H9 (cell line): Measurements from ENCODE around the gene MYO5B. TPM values are rescaled to one million over a fixed set of nuclear protein-coding genes. Genes with fewer than 3 reads are reported as not detected.

ENCODE experiments used
- DNase-seq: peaks from one replicate; pipeline ENCODE4 v3.0.0-alpha.2; 2017
- H2AFZ ChIP-seq: one replicate; pipeline ENCODE4 v1.6.1; 2013; ENCODE audit warnings: mild to moderate bottlenecking, low read length, control low read depth, moderate library complexity
- H2AK5ac ChIP-seq: 2 replicates; pipeline ENCODE4 v1.6.1; 2013; ENCODE audit warnings: low read length, control low read depth, mixed read lengths; ENCODE audit not compliant: insufficient read length
- H2BK120ac ChIP-seq: one replicate; pipeline ENCODE4 v1.6.1; 2013; ENCODE audit warnings: low read depth, mild to moderate bottlenecking, low read length, control low read depth, inconsistent platforms; ENCODE audit not compliant: poor library complexity, severe bottlenecking
- H2BK12ac ChIP-seq: 2 replicates; pipeline ENCODE4 v1.6.1; 2013; ENCODE audit warnings: low read length, control low read depth, mixed read lengths, low read depth; ENCODE audit not compliant: insufficient read length
- H2BK15ac ChIP-seq: 2 replicates; pipeline ENCODE4 v1.6.1; 2013; ENCODE audit warnings: low read depth, low read length, control low read depth
- H2BK20ac ChIP-seq: one replicate; pipeline ENCODE4 v1.6.1; 2013; ENCODE audit warnings: low read depth, mild to moderate bottlenecking, low read length, control low read depth, inconsistent platforms; ENCODE audit not compliant: poor library complexity, severe bottlenecking
- H2BK5ac ChIP-seq: 2 replicates; pipeline ENCODE4 v1.6.1; 2013; ENCODE audit warnings: low read length, control low read depth, mixed read lengths; ENCODE audit not compliant: insufficient read length
- H3K14ac ChIP-seq: 2 replicates; pipeline ENCODE4 v1.6.1; 2013; ENCODE audit warnings: low read length, control low read depth; ENCODE audit not compliant: insufficient read depth
- H3K18ac ChIP-seq: 2 replicates; pipeline ENCODE4 v1.6.1; 2013; ENCODE audit warnings: low read depth, mild to moderate bottlenecking, mixed read lengths, low read length, control low read depth; ENCODE audit not compliant: insufficient read length
- H3K23ac ChIP-seq: 2 replicates; pipeline ENCODE4 v1.6.1; 2013; ENCODE audit warnings: low read length, control low read depth, mixed read lengths, low read depth; ENCODE audit not compliant: insufficient read length
- H3K23me2 ChIP-seq: 2 replicates; pipeline ENCODE4 v1.6.1; 2013; ENCODE audit warnings: low read depth, mild to moderate bottlenecking, mixed read lengths, low read length, control low read depth; ENCODE audit not compliant: insufficient read length, poor library complexity, severe bottlenecking
- H3K27ac ChIP-seq: 2 replicates; pipeline ENCODE4 v1.5.1; 2013; ENCODE audit warnings: low read length, control low read depth, mixed read lengths, low read depth; ENCODE audit not compliant: insufficient read length
- H3K27me3 ChIP-seq: 2 replicates; pipeline ENCODE4 v1.6.1; 2013; ENCODE audit warnings: low read length, control low read depth, inconsistent platforms; ENCODE audit not compliant: insufficient read depth
- H3K4ac ChIP-seq: 2 replicates; pipeline ENCODE4 v1.6.1; 2013; ENCODE audit warnings: low read depth, mild to moderate bottlenecking, control low read depth, inconsistent platforms, low read length, moderate library complexity
- H3K4me1 ChIP-seq: 2 replicates; pipeline ENCODE4 v1.6.1; 2013; ENCODE audit warnings: low read length, control low read depth, inconsistent platforms; ENCODE audit not compliant: insufficient read depth
- H3K4me2 ChIP-seq: 2 replicates; pipeline ENCODE4 v1.6.1; 2013; ENCODE audit warnings: low read length, control low read depth, mixed read lengths; ENCODE audit not compliant: insufficient read length, insufficient read depth
- H3K56ac ChIP-seq: 2 replicates; pipeline ENCODE4 v1.6.1; 2013; ENCODE audit warnings: low read depth, mild to moderate bottlenecking, mixed read lengths, low read length, control low read depth; ENCODE audit not compliant: insufficient read length
- H3K79me1 ChIP-seq: 2 replicates; pipeline ENCODE4 v1.6.1; 2013; ENCODE audit warnings: low read depth, mild to moderate bottlenecking, moderate library complexity, low read length, control low read depth, inconsistent platforms; ENCODE audit not compliant: insufficient read depth, poor library complexity, severe bottlenecking
- H3K79me2 ChIP-seq: 2 replicates; pipeline ENCODE4 v1.6.1; 2013; ENCODE audit warnings: low read length, control low read depth, inconsistent platforms; ENCODE audit not compliant: insufficient read depth
- H3K9ac ChIP-seq: 2 replicates; pipeline ENCODE4 v1.6.1; 2013; ENCODE audit warnings: low read length, control low read depth, mixed read lengths; ENCODE audit not compliant: insufficient read length; ENCODE audit errors: extremely low read depth
- H3K9me3 ChIP-seq: one replicate; pipeline ENCODE4 v1.6.1; 2013; ENCODE audit warnings: low read depth, low read length, inconsistent platforms; ENCODE audit not compliant: control insufficient read depth
- H3T11ph ChIP-seq: one replicate; pipeline ENCODE4 v1.6.1; 2013; ENCODE audit warnings: mild to moderate bottlenecking, low read length, control low read depth, inconsistent platforms
- H4K20me1 ChIP-seq: one replicate; pipeline ENCODE4 v1.6.1; 2013; ENCODE audit not compliant: control insufficient read depth, insufficient read length, insufficient read depth
- H4K5ac ChIP-seq: 2 replicates; pipeline ENCODE4 v1.6.1; 2013; ENCODE audit warnings: low read depth, mild to moderate bottlenecking, mixed read lengths, low read length, control low read depth; ENCODE audit not compliant: insufficient read length
- H4K8ac ChIP-seq: replicated peaks from 2 replicates; pipeline ENCODE4 v1.6.1; 2013; ENCODE audit warnings: low read length, control low read depth, mixed read lengths, low read depth; ENCODE audit not compliant: insufficient read length
- H4K91ac ChIP-seq: 2 replicates; pipeline ENCODE4 v1.6.1; 2013; ENCODE audit warnings: low read depth, mild to moderate bottlenecking, moderate library complexity, mixed read lengths, low read length, control low read depth; ENCODE audit not compliant: insufficient read length
- H3K27ac Mint-ChIP-seq, 3 experiments: 2 replicates in 2 of 3; 3 replicates in 1 of 3; pipeline ENCODE4 v1.8.0; 2020 to 2021; ENCODE audit warnings: mixed read lengths in 3 of 3, mild to moderate bottlenecking in 1 of 3, moderate library complexity in 1 of 3
- H3K27me3 Mint-ChIP-seq: 2 replicates; pipeline ENCODE4 v1.8.0; 2021; ENCODE audit warnings: low read depth, mild to moderate bottlenecking, moderate library complexity, mixed read lengths
- H3K36me3 Mint-ChIP-seq, 3 experiments: 2 replicates in 2 of 3; 3 replicates in 1 of 3; pipeline ENCODE4 v1.8.0; 2020 to 2021; ENCODE audit warnings: low read depth in 3 of 3, mixed read lengths in 3 of 3; ENCODE audit not compliant: insufficient read depth in 1 of 3
- H3K4me1 Mint-ChIP-seq, 2 experiments: 2 replicates each; pipeline ENCODE4 v1.8.0; 2020; ENCODE audit warnings: mixed read lengths in 2 of 2
- H3K4me3 Mint-ChIP-seq, 2 experiments: 2 replicates in 1 of 2; 3 replicates in 1 of 2; pipeline ENCODE4 v1.8.0; 2020 to 2021; ENCODE audit warnings: mild to moderate bottlenecking in 2 of 2, mixed read lengths in 2 of 2, moderate library complexity in 1 of 2
- H3K9me3 Mint-ChIP-seq, 2 experiments: 2 replicates in 1 of 2; 3 replicates in 1 of 2; pipeline ENCODE4 v1.8.0; 2020; ENCODE audit warnings: mild to moderate bottlenecking in 2 of 2, mixed read lengths in 2 of 2, moderate library complexity in 1 of 2
- WGBS: extraction: QIAGEN DNeasy Blood & Tissue Kit; methylation state at CpG from one replicate; pipeline ENCODE4 v1.1.7; 2013; ENCODE audit warnings: missing lambda C conversion rate, low lambda C conversion rate, mixed read lengths; ENCODE audit not compliant: insufficient read length; ENCODE audit errors: extremely low coverage; 5-methylcytosine and 5-hydroxymethylcytosine counted together
- total RNA-seq: library from RNA; stranded (reverse); gene quantifications from 2 replicates; pipeline ENCODE4 v1.2.1, GENCODE V29; 2021
- TF ChIP-seq, protein P1 (sequence below): fragments of 200-600 bp; sonication (generic); conservative IDR thresholded peaks from 3 replicates; pipeline ENCODE4 v1.8.0; 2021; ENCODE audit warnings: antibody characterized with exemption, mild to moderate bottlenecking

Gene MYO5B
- total RNA-seq, 1 experiment from 2014 or later, result 9.3 TPM

DNA sequence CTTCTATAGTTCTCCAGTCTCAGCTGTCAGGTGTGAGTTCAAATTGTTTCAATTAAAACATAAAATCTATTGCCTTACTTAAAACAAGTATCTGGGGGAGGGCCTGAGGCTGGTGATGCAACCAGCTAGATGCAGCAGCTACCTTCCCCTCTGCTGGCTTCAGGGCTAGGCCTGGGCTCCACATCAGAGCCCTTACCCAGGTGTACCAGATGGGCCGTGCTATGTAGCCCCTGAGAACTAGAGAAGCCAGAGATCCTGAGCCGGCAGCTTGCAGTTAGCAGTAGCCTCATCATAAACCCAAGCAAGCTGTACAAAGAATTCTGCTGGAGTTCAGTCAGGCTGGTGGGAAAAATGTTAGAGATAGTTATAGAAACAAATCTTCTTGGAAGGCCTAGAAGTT, 284.0 kb downstream of the MYO5B start:
- peaks cover 2 to 20% (median 14%) of the 10 kb centered on the region in 3 experiments for H3K36me3 Mint-ChIP-seq
- Histone ChIP-seq H3K4ac (no peak overlapping the region), H4K5ac (no peak overlapping the region), H3K18ac (no peak overlapping the region), H2BK12ac (no peak overlapping the region), H3K9ac (no peak overlapping the region), H3K4me2 (no peak overlapping the region), H3K4me1 (peaks cover 5% of the 10 kb centered on the region), H2AK5ac (no peak overlapping the region), H2BK15ac (no peak overlapping the region), H3K27ac (no peak overlapping the region), H4K8ac (no peak overlapping the region), H4K20me1 (no peaks in the 10 kb centered on the region), H3K9me3 (no peaks in the 10 kb centered on the region), H3K56ac (no peak overlapping the region), H3K79me2 (no peaks in the 10 kb centered on the region), H2BK20ac (no peak overlapping the region), H2BK120ac (no peak overlapping the region), H3K23me2 (no peaks in the 10 kb centered on the region), H3K27me3 (no peaks in the 10 kb centered on the region), H3K23ac (no peak overlapping the region), H4K91ac (no peak overlapping the region), H3K79me1 (no peaks in the 10 kb centered on the region), H2BK5ac (no peak overlapping the region), H2AFZ (no peak overlapping the region), H3K14ac (no peak overlapping the region), H3T11ph (no peak overlapping the region)
- no peak overlapping the region for H3K27ac Mint-ChIP-seq
- TF ChIP-seq, protein P1, sequence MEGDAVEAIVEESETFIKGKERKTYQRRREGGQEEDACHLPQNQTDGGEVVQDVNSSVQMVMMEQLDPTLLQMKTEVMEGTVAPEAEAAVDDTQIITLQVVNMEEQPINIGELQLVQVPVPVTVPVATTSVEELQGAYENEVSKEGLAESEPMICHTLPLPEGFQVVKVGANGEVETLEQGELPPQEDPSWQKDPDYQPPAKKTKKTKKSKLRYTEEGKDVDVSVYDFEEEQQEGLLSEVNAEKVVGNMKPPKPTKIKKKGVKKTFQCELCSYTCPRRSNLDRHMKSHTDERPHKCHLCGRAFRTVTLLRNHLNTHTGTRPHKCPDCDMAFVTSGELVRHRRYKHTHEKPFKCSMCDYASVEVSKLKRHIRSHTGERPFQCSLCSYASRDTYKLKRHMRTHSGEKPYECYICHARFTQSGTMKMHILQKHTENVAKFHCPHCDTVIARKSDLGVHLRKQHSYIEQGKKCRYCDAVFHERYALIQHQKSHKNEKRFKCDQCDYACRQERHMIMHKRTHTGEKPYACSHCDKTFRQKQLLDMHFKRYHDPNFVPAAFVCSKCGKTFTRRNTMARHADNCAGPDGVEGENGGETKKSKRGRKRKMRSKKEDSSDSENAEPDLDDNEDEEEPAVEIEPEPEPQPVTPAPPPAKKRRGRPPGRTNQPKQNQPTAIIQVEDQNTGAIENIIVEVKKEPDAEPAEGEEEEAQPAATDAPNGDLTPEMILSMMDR, result no peak
- no peak overlapping the region for H3K4me3 Mint-ChIP-seq
- no CpG with 5 or more reads among the region's 2 CpGs for WGBS
- H3K9me3 Mint-ChIP-seq, result peaks cover 9 to 17% of the 10 kb centered on the region in 2 experiments
- peaks cover 18% of the 10 kb centered on the region for H3K27me3 Mint-ChIP-seq
- no peak for DNase-seq
- peaks cover 16 to 19% of the 10 kb centered on the region in 2 experiments for H3K4me1 Mint-ChIP-seq
